Measurements from ENCODE around the gene DSCAML1.

DSCAML1 gene

DNA sequence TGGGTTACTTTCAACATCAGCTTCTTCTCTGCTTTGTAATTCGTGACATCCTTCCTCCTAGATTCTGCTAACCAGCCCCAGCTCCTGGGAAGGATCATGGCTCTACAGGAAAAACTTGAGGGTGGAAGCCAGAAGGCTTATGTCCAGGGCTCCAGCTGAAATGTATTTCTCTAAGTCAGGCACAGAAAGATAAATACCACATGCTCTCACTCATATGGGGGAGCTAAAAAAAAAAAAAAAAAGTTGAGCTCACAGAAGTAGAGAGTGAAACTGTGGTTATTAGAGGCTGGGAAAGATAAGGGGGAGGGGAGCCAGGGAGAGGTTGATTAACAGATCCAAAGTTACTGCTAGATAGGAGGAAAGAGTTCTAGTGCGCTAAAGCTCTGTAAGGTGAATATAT lies 74.9 kb downstream of the DSCAML1 start:
- no peak for DNase-seq (ENCODE audit: low spot score)

DNA sequence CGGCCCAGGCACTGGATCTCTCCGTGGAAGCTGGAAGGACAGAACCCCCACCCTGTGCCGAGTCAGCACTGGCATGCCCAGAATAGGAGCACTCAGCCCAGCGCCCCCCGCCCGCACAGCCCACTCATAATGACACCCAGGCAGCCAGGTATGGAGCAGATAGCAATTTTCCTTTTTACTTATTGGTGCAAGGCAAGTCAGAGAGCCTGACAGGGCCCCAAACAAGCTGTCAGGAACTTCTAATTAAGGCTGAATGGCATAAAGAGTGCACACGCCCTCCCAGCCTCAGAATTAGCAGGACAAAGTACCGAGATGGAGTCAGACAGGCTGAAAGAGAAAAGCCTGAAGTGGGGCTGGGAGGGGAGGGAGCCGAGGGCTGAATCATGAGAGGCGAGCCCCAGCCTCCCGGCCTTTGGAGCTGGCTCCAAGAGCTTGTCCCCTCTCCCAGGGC lies 76.9 kb downstream of the DSCAML1 start:
- DNase-seq (ENCODE audit: low spot score): no peak

DNA sequence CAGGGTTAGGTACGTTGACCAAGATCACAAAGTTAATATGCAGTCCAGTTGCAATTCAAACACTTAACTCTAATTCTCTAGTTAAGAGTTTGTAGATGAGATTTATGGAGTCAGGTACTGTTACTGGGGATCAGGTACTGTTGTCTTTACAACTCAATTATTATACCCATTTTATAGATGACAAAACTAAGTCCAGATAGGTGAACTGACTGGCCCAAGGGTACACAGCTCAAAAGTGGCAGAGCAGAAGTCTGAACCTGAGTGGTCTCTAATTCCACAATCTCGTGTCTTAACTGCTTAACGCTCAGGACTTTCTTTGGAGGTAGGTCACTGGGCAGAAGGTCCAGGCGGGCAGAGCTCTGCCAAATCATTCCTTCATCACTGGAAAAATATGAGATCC lies 77.5 kb downstream of the DSCAML1 start:
- DNase-seq (ENCODE audit: low spot score): no peak

DNA sequence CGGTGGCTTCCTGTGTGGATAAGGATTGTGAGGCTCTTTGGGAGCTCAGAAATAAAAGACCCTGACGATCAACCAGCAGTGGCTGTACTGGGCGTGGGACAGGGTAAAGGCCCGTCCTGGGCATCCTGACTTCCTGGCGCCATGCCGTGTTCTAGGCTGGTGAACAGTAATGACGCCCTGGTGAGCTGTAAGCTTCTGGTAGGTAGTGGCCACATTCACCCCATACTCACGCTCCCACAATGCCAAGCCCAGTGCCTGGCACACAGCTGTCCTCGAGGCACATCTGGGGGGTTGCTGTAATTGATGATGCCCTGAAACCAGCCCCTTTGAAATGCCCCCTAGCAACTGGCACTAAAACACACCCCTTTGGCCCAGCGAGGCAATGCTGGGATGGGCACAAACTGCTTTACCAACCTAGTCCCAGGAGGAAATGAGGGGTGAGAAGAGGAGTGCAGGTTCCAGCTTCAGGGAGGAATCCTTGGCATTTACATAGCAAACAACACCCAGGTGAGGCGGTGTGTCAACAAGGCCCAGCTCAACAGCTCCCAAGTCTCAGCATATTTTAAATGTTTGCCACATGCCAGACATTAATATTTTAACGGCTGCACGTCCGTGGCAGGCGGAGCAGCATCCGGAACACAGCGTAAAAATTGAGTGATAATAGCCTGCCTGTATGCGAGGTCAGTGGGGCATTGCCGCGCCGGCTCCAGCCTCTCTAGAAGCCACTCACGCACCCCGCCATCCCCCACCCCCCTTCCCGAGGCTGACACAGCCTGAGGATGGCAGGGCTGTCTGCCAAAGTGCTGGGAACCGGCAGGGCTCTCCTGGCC lies 79.3 kb downstream of the DSCAML1 start:
- DNase-seq (ENCODE audit: low spot score): no peak

DNA sequence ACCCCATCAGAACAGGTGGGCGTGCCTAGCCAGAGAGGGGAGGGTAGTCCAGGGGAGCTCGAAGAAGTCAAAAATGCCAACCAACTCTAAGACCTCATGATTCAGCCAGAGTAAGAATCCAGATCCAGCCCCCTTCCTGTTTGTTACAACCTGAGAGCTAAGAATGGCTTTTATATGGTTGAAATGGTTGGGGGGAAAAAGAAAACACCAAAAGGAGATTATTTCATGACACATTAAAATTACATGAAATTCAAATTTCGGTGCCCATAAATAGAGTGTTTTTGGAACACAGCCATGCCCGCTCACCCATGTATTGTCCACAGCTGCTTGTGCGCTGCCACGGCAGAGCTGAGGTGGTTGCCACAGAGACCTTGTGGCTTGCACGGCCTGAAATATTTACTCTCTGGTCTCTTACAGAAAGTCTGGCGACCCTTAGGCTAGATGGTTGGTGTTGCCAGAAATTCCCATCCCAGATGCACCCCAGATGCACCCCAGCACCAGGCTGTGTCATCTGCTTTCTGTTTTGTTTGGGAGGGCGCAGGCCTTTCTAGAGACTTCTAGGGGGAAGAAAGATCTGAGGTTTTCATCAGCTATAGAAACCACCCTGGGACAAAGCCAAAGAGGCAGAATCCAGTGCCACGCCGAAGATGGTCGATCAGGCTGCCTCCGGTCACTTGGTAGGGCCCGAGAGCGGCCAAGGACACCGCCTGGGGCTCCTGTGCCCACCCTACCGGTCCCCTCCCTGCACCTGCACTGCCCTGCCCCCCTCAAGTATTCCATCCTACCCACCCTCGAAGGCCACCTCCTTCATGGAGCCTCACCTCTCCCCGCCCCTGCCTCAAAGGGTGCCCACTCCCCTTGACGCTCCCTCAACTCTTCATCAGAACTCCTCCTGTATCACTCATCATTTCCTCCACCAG lies 80.2 kb downstream of the DSCAML1 start:
- DNase-seq (ENCODE audit: low spot score): no peak

DNA sequence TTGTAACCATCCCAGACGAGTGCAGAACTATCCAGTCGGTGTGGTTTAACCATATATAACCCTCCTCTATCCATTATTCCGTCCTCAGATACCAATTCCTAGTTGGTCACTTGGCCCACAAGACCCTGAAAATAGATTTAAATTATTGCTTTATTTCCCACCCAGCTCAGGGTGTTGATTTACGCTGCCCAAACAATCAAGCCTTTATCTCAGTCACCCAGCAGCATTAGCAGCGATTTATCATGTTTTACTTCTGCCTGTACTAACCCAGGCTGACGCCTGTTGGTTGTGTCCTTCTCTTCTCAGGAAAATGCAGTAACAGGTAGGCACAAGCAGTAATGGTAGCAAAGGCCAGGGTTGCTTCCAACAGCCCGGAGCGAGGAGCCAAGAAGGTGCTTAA lies 81.2 kb downstream of the DSCAML1 start:
- no peak for DNase-seq (ENCODE audit: low spot score)

DNA sequence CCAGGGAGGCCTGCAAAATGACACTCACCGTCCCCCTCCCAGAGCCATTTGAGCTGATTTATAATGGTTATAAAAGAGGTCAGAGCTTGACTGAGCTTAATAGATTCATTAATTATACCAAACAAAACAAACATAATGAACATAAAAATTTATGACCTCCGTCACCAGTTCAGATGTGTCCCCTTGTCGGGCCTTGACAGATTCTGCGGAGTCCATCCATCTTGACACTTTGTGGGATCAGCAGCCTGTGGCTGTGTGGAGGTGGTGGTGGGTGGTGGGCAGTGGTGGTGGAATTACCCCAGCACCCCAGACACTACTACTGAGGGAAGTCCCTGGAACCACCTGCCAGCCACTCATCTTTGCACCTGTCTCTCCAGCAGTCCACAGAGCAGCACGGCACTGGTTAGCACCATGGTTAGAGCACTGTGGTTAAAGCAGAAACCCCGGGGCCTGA lies 83.5 kb downstream of the DSCAML1 start:
- no peak for DNase-seq (ENCODE audit: low spot score)

DNA sequence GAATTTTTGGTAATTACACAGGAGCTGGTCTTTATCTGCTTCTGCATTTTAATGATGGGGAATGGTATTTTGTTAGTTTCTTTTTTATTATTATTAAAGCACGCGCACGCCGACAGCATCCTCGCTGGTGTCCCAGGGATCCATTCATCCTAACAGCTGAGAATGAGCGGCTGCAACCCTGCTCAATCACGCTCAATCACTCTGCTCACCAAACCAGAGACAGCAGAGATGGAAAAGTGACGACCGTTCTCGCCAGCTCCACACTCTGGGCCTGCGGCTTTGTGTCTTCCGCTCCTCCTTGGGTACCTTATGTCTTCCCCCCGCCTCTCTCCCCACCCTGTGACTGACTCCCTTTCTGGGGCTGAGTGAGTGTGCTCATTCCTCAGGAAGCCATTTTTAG lies 84.5 kb downstream of the DSCAML1 start:
- no peak for DNase-seq (ENCODE audit: low spot score)

DNA sequence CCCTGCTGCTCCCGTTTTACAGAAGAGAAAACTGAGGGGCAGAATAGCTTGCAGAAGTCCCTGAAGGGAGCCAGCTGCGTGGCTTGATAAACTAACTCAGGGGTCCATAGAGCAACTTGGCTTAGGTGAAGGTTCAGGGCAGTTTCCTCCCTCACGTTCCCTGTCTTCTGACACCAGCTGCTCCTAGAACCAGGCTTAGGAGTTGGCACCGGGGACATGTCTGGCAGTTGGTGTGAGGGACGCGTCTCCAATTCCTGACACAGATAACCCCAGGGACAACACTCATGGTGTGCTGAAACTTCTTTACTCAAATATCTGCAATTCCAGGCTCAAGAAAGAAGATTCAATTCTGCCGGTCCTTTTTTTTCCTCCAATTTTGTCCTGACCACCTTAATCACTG lies 85.7 kb downstream of the DSCAML1 start:
- DNase-seq (ENCODE audit: low spot score): no peak

DNA sequence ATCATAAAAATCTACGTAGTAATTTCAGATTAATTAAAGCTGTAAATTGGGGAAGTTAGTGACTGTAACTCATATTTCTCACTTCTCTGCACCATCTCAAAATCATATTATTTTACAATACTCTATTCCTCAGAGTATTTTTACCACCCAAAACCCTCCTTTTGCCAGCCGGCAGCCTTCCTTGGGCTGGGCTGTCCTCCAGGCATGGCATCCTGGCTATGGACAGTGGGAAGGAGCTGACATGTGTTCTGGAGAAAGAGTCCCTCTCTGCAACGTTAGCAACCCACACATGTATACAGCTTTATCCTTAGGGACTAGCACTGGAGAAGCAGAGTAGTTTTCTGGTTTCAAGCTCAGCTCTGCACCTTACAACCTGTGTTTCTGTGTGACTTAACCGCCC lies 86.8 kb downstream of the DSCAML1 start:
- no peak for DNase-seq (ENCODE audit: low spot score)

DNA sequence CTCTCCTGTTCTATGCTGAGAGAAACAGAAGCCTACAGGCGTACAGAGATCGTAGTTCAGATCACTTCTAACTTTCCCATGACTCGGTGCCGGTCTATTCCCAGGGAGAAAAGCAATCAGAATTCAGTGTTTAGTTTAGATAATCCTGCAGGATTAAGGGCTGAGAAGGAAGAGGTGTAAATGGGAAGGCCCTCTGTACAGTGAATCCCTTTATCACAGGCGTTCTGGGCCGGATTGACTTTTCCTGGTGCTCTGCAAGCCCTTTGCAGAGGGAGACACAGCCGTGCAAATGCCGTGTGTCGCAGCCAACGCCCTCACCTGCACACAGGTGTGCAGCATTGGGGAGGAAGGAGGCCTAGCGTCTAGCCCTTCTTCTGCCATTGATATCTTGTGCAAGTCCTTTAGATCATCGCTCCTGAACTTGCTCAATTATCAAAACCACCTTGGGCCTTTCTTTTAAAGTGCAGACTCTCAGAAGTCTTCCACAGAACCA lies 90.6 kb downstream of the DSCAML1 start:
- DNase-seq (ENCODE audit: low spot score): no peak

DNA sequence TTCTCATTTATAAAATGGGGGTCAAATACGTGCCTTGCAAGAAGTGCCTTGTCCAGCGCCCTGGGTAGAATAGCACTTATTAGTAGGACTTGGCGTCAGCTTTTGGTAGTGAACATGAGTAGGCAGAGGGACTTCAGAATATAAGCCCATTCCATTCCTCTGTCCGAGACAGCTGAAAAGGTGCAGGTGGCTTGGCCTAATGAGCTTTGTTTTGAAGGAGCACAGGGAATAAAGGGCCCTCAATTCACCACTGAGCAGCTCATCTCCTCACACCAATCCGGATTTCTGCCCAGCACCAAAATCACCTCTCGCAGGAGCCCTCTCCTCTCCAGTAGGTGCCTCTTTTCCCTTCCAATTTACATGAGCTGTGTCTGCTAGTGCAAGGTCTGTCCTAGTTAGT lies 91.2 kb downstream of the DSCAML1 start:
- no peak for DNase-seq (ENCODE audit: low spot score)

DNA sequence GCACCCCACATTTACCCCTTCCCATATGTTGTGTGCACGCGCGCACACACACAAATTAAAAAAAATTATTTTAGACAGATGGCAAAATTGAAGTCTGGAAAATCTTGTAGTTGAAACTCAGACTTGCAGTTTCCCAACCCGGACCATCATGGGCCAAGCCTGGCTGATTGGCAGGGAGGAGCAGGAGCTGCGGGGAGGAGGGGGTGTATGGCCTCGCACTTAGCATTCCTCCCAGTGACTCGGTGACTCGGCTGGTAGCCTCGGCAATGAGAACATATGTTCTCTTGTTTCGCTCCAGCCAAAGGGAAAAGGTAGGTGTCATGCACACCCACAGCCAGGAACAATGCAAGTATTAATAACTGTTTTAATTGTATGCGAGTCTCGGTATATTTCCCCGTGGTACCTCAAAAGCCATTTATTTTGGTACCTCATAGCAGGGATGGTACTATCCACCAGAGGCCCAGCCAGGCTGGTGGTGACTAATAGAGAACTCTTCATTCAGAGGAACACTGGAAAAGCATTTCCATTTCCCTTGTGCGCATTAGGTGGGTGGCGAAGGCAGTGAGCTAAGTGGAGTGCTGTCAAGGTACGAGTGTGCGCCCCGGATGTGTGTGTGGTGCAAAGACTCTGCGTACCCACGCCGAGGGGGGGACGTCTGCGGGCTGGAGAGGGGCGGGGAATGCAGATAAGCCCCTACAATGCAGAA lies 92.5 kb downstream of the DSCAML1 start:
- no peak for DNase-seq (ENCODE audit: low spot score)

DNA sequence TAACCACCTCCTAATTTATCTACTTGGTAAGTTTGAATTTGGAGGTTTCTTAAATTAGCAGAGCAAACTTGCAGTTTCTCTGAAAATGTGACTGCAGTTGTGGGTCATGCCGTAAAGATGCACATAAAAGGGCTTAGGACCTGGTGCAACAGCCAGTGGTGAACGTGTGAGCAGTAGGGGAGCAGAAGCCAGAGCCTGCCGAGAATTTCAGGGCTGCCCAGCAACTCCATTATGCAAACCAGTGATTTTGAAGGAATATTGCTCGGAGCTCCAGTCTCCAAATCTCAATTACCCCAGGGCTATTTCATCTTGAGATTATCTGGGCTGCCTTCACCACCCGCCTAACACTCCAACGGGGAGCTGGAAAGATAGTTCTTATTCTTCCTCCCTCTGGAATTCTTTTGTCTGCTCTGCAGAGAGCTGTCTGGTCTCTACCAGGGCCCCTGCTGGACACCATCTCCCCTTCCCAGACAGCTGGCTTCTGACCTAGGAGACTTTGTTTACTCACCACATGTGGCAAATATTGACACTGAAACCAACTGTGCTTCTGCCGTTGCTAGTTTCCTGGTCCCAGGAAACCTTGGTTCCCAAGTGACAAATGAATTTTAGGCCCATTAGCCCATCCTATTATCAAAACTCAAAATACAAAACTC lies 93.9 kb downstream of the DSCAML1 start:
- DNase-seq (ENCODE audit: low spot score): no peak

DNA sequence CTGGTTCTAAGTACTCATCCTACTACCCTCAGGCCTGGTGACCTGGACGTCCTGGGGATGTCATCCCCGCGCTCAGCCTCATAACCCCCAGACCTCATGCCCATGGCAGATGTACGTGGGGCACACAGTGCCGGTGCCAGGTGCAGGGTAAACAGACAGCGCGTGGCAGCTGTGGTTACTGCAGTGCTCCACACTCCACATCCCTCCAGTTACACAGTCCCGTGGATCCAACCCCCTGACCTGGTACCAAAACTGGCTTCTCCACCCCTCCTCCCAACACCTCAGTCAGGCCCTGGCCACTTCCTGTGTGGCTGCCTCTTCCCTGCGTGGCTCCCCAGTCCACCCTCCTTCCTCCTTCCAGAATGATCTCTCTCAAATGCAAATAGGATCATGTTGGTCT lies 95.2 kb downstream of the DSCAML1 start:
- no peak for DNase-seq (ENCODE audit: low spot score)

DNA sequence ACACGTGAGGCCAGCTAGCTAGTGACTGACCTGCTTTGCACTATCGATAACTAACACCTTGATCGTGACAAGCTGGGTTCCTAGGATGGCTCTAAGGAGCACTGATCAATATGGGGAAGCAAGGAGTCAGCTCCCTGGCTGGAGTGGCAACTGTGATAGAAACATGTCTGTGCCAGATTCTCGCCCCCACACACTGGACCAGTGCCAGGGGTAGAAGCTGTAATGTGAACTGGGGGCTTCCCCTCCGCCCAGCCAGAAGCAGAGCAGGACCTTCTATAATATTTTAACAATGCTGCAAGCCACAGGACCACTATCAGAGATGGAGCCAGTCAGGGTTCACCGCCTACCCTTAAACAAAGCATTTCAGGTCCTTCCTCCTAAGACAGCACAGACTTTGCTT lies 96.5 kb downstream of the DSCAML1 start:
- DNase-seq (ENCODE audit: low spot score): no peak

DNA sequence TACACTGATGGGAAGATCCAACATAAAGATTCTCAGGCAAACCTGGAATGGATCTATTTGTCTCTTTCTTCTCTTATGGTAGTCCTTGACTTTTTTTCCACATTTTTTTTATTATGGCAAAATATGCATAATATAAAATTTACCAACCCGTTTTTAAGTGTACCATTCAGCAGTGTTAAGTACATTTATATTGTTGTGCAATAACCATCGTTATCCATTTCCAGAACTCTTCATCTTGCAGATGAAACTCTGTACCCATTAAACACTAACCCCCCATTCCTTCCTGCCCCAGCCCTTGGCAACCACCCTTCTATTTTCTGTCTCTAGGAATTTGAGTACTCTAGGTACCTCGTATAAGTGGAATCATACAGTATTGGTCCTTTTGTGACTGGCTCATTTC lies 99.7 kb downstream of the DSCAML1 start:
- no peak for DNase-seq (ENCODE audit: low spot score)

DNA sequence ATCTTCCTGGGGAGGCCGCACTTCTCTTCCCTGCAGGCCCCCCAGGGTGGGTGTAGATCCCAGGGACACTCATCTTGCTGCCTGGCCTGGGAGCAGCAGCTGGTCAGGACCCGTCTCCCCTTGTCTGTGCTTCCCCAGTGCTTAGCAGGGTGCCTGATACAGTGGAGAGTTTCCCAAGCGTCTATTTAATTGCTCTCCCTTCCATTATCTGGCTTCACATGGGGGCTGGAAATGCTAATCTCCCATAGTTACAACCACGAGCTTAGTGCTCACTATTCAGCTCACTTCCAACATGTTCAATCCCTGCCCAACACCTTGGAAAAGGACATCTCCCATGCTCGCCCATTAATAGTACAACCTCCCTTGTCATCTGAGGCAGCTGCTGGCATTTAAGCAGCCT lies 100.5 kb downstream of the DSCAML1 start:
- DNase-seq (ENCODE audit: low spot score): no peak

DNA sequence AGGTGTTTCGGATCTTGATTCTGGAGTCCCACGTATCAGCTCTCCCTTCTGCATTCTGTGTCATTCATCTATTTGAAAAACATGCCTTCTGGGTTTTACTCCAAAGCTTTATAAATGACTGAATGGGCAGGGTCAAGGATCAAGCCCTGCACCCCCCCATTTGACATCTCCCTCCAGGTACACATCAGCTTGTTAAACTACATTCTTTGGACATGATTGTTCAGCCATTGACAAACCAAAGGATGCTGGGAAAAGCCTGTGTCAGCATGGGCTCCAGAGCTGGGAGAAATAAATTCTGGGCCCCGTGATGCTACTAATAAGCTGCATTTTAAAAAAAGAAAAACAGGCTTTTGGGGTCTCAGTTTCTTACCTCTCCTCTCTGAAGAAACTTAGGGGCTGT lies 103.7 kb downstream of the DSCAML1 start:
- no peak for DNase-seq (ENCODE audit: low spot score)

DNA sequence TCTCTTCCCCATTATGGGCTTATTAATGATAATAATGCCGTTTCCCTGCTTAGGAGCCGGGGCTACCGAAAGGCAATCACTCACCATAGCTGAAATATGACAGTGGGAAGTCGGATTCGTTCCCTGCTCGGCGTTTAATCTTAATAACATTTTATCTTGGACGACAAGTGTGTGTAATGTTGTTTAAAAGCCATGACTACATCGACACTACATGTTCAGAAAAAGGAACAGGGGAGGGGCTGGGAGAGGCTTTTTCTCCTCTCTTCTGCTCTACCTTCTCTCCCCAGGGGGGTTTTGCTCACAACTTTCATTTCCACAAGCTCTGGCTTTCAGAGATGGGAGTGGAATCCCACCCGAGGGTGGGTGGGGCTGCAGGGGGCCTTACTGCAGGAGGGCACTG lies 105.5 kb downstream of the DSCAML1 start:
- DNase-seq (ENCODE audit: low spot score): no peak

DNA sequence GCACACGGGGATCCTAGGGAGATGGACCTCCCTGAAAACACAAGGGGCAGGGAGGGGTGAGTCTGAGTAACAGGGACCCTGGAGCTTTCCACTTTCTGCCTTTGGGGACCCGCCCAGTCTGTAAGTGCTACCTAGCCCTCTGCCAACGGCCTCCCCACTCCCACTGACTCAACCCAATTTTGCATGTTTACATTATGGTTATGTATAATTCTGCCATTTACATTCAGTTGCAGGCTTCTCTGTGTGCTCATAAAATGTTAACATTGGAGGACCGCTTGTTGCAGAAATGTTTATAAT lies 105.8 kb downstream of the DSCAML1 start:
- DNase-seq (ENCODE audit: low spot score): no peak
